ENCODE data around the gene ETV4.
"Not testable (repeated sequence)": the region's sequence is repeated elsewhere in the genome, so short reads cannot be mapped to it uniquely, and the experiment has no call there.

- not testable (repeated sequence) for TF ChIP-seq EZH2 (IDR thresholded peaks at IDR 0.05; ENCODE audit: insufficient read depth, poor library complexity, severe bottlenecking); EZH2phosphoT487 (IDR thresholded peaks at IDR 0.05; ENCODE audit: insufficient read depth, low read depth)
Measured at GRCh38 chr17:43511199-43511598, 34.9 kb downstream of the ETV4 start.
